GM20000 (cell line): ENCODE results near the gene SFSWAP.

Experiments
- DNase-seq: peaks from one replicate; pipeline ENCODE4 v3.0.0; 2012; ENCODE audit warnings: low spot score
- TF ChIP-seq, protein P1 (sequence below): IDR thresholded peaks from 2 replicates; pipeline ENCODE4 v1.5.1; 2012; ENCODE audit warnings: mild to moderate bottlenecking, control low read depth; ENCODE audit errors: extremely low read depth, missing control alignments

The SFSWAP gene

GRCh38 chr12:131826097-131826928 is 115.4 kb downstream of the SFSWAP start:
- no peak for DNase-seq
- TF ChIP-seq, protein P1, sequence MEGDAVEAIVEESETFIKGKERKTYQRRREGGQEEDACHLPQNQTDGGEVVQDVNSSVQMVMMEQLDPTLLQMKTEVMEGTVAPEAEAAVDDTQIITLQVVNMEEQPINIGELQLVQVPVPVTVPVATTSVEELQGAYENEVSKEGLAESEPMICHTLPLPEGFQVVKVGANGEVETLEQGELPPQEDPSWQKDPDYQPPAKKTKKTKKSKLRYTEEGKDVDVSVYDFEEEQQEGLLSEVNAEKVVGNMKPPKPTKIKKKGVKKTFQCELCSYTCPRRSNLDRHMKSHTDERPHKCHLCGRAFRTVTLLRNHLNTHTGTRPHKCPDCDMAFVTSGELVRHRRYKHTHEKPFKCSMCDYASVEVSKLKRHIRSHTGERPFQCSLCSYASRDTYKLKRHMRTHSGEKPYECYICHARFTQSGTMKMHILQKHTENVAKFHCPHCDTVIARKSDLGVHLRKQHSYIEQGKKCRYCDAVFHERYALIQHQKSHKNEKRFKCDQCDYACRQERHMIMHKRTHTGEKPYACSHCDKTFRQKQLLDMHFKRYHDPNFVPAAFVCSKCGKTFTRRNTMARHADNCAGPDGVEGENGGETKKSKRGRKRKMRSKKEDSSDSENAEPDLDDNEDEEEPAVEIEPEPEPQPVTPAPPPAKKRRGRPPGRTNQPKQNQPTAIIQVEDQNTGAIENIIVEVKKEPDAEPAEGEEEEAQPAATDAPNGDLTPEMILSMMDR = no peak

- TF ChIP-seq, protein P1 = peak; percentile 46
- DNase-seq = peak; percentile 80
These were observed 117.2 kb downstream of the SFSWAP start, which contains the start of gene MMP17 for GRCh38 chr12:131827961-131828534. Gene MMP17 (plus strand): TSS chr12:131828393. CDS start chr12:131828495, 102 bp downstream.

GRCh38 chr12:131828671-131829355 is 117.9 kb downstream of the SFSWAP start:
- peak; percentile 58 for DNase-seq
- TF ChIP-seq, protein P1 = no peak

- TF ChIP-seq, protein P1 = no peak
- no peak for DNase-seq
These were observed 118.5 kb downstream of the SFSWAP start for GRCh38 chr12:131829356-131829747.

DNA sequence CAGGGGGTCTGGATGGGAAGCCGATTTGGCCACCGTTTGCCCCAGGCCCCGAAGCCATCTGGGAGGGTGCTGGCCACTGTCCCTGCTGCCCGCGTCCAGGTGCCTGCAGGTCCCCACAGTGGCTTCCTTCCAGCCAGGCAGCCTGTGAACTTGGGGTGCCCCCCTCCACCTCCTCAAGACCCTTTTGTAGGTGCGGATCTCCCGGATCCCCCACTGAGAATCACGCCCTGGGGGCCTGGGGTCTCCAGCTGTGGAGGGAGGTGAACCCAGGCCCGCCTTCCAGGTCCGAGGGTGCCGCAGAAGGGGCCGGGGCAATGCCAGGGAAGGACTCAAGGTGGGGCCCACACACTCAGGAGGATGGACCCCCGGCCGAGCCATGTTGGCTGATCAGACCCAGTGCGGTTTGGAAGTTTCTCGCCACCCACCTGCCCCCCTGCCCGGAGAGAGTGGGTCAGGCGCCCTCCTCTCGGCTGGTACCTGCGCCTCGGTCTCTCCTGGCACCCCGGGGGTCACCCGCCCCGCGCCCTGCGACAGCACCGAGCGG is 119.0 kb downstream of the SFSWAP start:
- no peak for DNase-seq

GRCh38 chr12:131830335-131830913 is 119.5 kb downstream of the SFSWAP start:
- TF ChIP-seq, protein P1 = peak; percentile 73
- peak; percentile 84 for DNase-seq

More for the DNA sequence above, 119.0 kb downstream of the SFSWAP start:
- TF ChIP-seq, protein P1 = no peak
